ENCODE data around the gene LMF2. TPM values are rescaled to one million over a fixed set of nuclear protein-coding genes. Genes with fewer than 3 reads are reported as not detected.
A peak's percentile ranks its signal among the peaks of the same experiment; 100 is the strongest.

The LMF2 gene
- total and polyA plus RNA-seq, 7 experiments from 2014 or later = 15.0 to 133 (median 114) TPM

GRCh38 chr22:50526834-50527801 lies 19.6 kb upstream of the LMF2 start:
- Mint-ChIP-seq H3K36me3 (peaks cover 0 to 31% (median 0%) of the 10 kb centered on the region in 5 donors), H3K27ac (peak overlapping the region; percentile 57 to 90 (median 81)), H3K9me3 (no peaks in the 10 kb centered on the region), H3K27me3 (peaks cover 0 to 8% (median 0%) of the 10 kb centered on the region in 5 donors), H3K4me3 (peak overlapping the region; percentile 55 to 92 (median 68)), H3K4me1 (peaks cover 8 to 37% (median 26%) of the 10 kb centered on the region in 7 donors)
- peaks cover 0 to 18% (median 11%) of the 10 kb centered on the region in 3 experiments for H3K36me3 ChIP-seq (ENCODE audit: control insufficient read depth in 2 of 3, insufficient read depth in 3 of 3, low read length in 3 of 3)
- ChIA-PET CTCF (interaction anchor here (0.6 to 2.9 kb wide), 5 partner anchors 12 to 94 kb away, joined by 4 to 31 read pairs (median 6); no protein-coding TSS in a partner anchor), POLR2A (interaction anchor here (0.6 to 7.1 kb wide), 9 partner anchors 12 to 99 kb away, joined by 3 to 127 read pairs (median 6); partner anchors contain the start of genes KLHDC7B, LMF2 and NCAPH2)
- intact Hi-C loops (cut with micrococcal nuclease) = loop anchor here (1.0 to 5.0 kb wide), 9 partner anchors 12 to 335 kb away; partner anchors contain the start of genes HDAC10 (in 1 of the 2) and SYCE3 (in 1 of the 2)
- H3K27ac ChIP-seq (ENCODE audit: low read depth, low read length) = peak overlapping the region; percentile 87
- peak overlapping the region; percentile 77 for H3K4me3 ChIP-seq (ENCODE audit: low read length)
- no peaks in the 10 kb centered on the region for H3K9me3 ChIP-seq (ENCODE audit: control insufficient read depth in 2 of 3, low read length in 3 of 3)
- ATAC-seq = no peak
- peaks cover 14 to 23% of the 10 kb centered on the region in 2 donors for H3K4me1 ChIP-seq (ENCODE audit: control insufficient read depth in 2 of 2, insufficient read depth in 2 of 2, low read length in 2 of 2)
- DNase-seq = peak in 1 of 9 donors; percentile 24
- H3K27me3 ChIP-seq (ENCODE audit: control insufficient read depth in 2 of 2, insufficient read depth in 2 of 2, low read length in 2 of 2) = no peaks in the 10 kb centered on the region

- peaks cover 14 to 23% of the 10 kb centered on the region in 2 donors for H3K4me1 ChIP-seq (ENCODE audit: control insufficient read depth in 2 of 2, insufficient read depth in 2 of 2, low read length in 2 of 2)
- Mint-ChIP-seq H3K36me3 (peaks cover 0 to 30% (median 0%) of the 10 kb centered on the region in 5 donors), H3K27me3 (peaks cover 0 to 8% (median 0%) of the 10 kb centered on the region in 5 donors), H3K4me3 (peak overlapping the region; percentile 62 to 92 (median 76)), H3K4me1 (peaks cover 8 to 36% (median 26%) of the 10 kb centered on the region in 7 donors), H3K9me3 (no peaks in the 10 kb centered on the region), H3K27ac (peak overlapping the region in 7 of 9 donors; percentile 72 to 90 (median 86))
- peak overlapping the region; percentile 77 for H3K4me3 ChIP-seq (ENCODE audit: low read length)
- peak overlapping the region; percentile 87 for H3K27ac ChIP-seq (ENCODE audit: low read depth, low read length)
- intact Hi-C loops (cut with micrococcal nuclease) = loop anchor here (1.0 to 5.0 kb wide), 8 partner anchors 13 to 334 kb away; partner anchors contain the start of genes HDAC10 (in 1 of the 2) and SYCE3 (in 1 of the 2)
- ATAC-seq (peak; percentile 51), DNase-seq (peak; percentile 68 to 91 (median 82))
- H3K9me3 ChIP-seq (ENCODE audit: control insufficient read depth in 2 of 3, low read length in 3 of 3) = no peaks in the 10 kb centered on the region
- H3K27me3 ChIP-seq (ENCODE audit: control insufficient read depth in 2 of 2, insufficient read depth in 2 of 2, low read length in 2 of 2) = no peaks in the 10 kb centered on the region
- H3K36me3 ChIP-seq (ENCODE audit: control insufficient read depth in 2 of 3, insufficient read depth in 3 of 3, low read length in 3 of 3) = peaks cover 0 to 26% (median 11%) of the 10 kb centered on the region in 3 experiments
- POLR2A ChIA-PET = interaction anchor here (0.7 to 7.1 kb wide), 37 partner anchors 9 to 335 kb away, joined by 3 to 127 read pairs (median 6); partner anchors contain the start of genes ARSA, CHKB, CPT1B and HDAC10
- CTCF ChIA-PET = interaction anchor here (0.6 to 2.9 kb wide), 26 partner anchors 10 to 185 kb away, joined by 3 to 31 read pairs (median 5); partner anchors contain the start of genes ARSA, LMF2, NCAPH2 and SYCE3
Measured at GRCh38 chr22:50526108-50526833, 18.8 kb upstream of the LMF2 start.

- DNase-seq (peak in 1 of 9 donors; percentile 67), ATAC-seq (no peak)
- H3K4me1 Mint-ChIP-seq = peaks cover 8 to 33% (median 26%) of the 10 kb centered on the region in 7 donors
- peaks cover 0 to 30% (median 0%) of the 10 kb centered on the region in 5 donors for H3K36me3 Mint-ChIP-seq
- no peaks in the 10 kb centered on the region for H3K9me3 ChIP-seq (ENCODE audit: control insufficient read depth in 2 of 3, low read length in 3 of 3)
- H3K27ac Mint-ChIP-seq = peak overlapping the region in 7 of 9 donors; percentile 68 to 88 (median 86)
- peak overlapping the region; percentile 77 for H3K4me3 ChIP-seq (ENCODE audit: low read length)
- CTCF ChIA-PET = interaction anchor here (0.5 to 2.9 kb wide), 30 partner anchors 10 to 377 kb away, joined by 3 to 31 read pairs (median 5); partner anchors contain the start of genes ARSA, HDAC10, LMF2 and NCAPH2
- H3K4me3 Mint-ChIP-seq = peak overlapping the region; percentile 74 to 96 (median 86)
- peaks cover 0 to 6% (median 0%) of the 10 kb centered on the region in 5 donors for H3K27me3 Mint-ChIP-seq
- peaks cover 14 to 23% of the 10 kb centered on the region in 2 donors for H3K4me1 ChIP-seq (ENCODE audit: control insufficient read depth in 2 of 2, insufficient read depth in 2 of 2, low read length in 2 of 2)
- H3K27me3 ChIP-seq (ENCODE audit: control insufficient read depth in 2 of 2, insufficient read depth in 2 of 2, low read length in 2 of 2) = no peaks in the 10 kb centered on the region
- H3K27ac ChIP-seq (ENCODE audit: low read depth, low read length) = peak overlapping the region; percentile 87
- H3K9me3 Mint-ChIP-seq = no peaks in the 10 kb centered on the region
- intact Hi-C loops (cut with micrococcal nuclease) = loop anchor here (1.0 to 5.0 kb wide), 15 partner anchors 14 to 333 kb away; partner anchors contain the start of genes NCAPH2 (in 2 of the 2), SYCE3 (in 2 of the 2), CHKB (in 1 of the 2) and HDAC10 (in 1 of the 2)
- peaks cover 0 to 31% (median 11%) of the 10 kb centered on the region in 3 experiments for H3K36me3 ChIP-seq (ENCODE audit: control insufficient read depth in 2 of 3, insufficient read depth in 3 of 3, low read length in 3 of 3)
- POLR2A ChIA-PET = interaction anchor here (0.7 to 7.1 kb wide), 41 partner anchors 9 to 334 kb away, joined by 3 to 127 read pairs (median 6); partner anchors contain the start of genes ARSA, CHKB, CPT1B and HDAC10
Measured at GRCh38 chr22:50525858-50526107, 18.3 kb upstream of the LMF2 start.

- Histone ChIP-seq H3K36me3 (ENCODE audit: control insufficient read depth in 2 of 3, insufficient read depth in 3 of 3, low read length in 3 of 3) (peaks cover 0 to 32% (median 11%) of the 10 kb centered on the region in 3 experiments), H3K4me3 (ENCODE audit: low read length) (peak within 1 kb of the TSS; percentile 77), H3K27me3 (ENCODE audit: control insufficient read depth in 2 of 2, insufficient read depth in 2 of 2, low read length in 2 of 2) (no peaks in the 10 kb centered on the region), H3K4me1 (ENCODE audit: control insufficient read depth in 2 of 2, insufficient read depth in 2 of 2, low read length in 2 of 2) (peaks cover 14 to 18% of the 10 kb centered on the region in 2 donors), H3K27ac (ENCODE audit: low read depth, low read length) (peak within 1 kb of the TSS; percentile 87), H3K9me3 (ENCODE audit: control insufficient read depth in 2 of 3, low read length in 3 of 3) (no peaks in the 10 kb centered on the region)
- intact Hi-C loops (cut with micrococcal nuclease) = loop anchor here (1.0 to 5.0 kb wide), 11 partner anchors 17 to 333 kb away; partner anchors contain the start of genes NCAPH2 (in 2 of the 2), CHKB (in 1 of the 2), HDAC10 (in 1 of the 2) and PPP6R2 (in 1 of the 2)
- H3K4me3 Mint-ChIP-seq = peak within 1 kb of the TSS; percentile 77 to 96 (median 89)
- peak; percentile 77 for ATAC-seq
- H3K9me3 Mint-ChIP-seq = no peaks in the 10 kb centered on the region
- peaks cover 8 to 33% (median 26%) of the 10 kb centered on the region in 7 donors for H3K4me1 Mint-ChIP-seq
- CTCF ChIA-PET = interaction anchor here (0.5 to 2.9 kb wide), 30 partner anchors 11 to 377 kb away, joined by 3 to 31 read pairs (median 5); partner anchors contain the start of genes ARSA, HDAC10, LMF2 and NCAPH2
- POLR2A ChIA-PET = interaction anchor here (0.7 to 7.1 kb wide), 41 partner anchors 9 to 334 kb away, joined by 3 to 127 read pairs (median 6); partner anchors contain the start of genes ARSA, CHKB, CPT1B and HDAC10
- H3K36me3 Mint-ChIP-seq = peaks cover 0 to 30% (median 0%) of the 10 kb centered on the region in 5 donors
- peak; percentile 97 to 99 (median 98) for DNase-seq
- peaks cover 0 to 6% (median 0%) of the 10 kb centered on the region in 5 donors for H3K27me3 Mint-ChIP-seq
- H3K27ac Mint-ChIP-seq = peak within 1 kb of the TSS; percentile 78 to 93 (median 86)
Measured at GRCh38 chr22:50525104-50525857, 17.8 kb upstream of the LMF2 start, which contains the start of gene SCO2. TSS of gene SCO2 (minus strand) at chr22:50525598. CDS start at chr22:50524411, 1,187 bp downstream.

GRCh38 chr22:50524676-50525103 lies 17.2 kb upstream of the LMF2 start:
- no peak for ATAC-seq
- peak overlapping the region; percentile 77 to 96 (median 89) for H3K4me3 Mint-ChIP-seq
- POLR2A ChIA-PET = interaction anchor here (1.2 to 7.1 kb wide), 16 partner anchors 10 to 280 kb away, joined by 3 to 127 read pairs (median 16); partner anchors contain the start of genes CHKB, KLHDC7B, LMF2 and NCAPH2
- H3K9me3 Mint-ChIP-seq = no peaks in the 10 kb centered on the region
- peaks cover 8 to 33% (median 26%) of the 10 kb centered on the region in 7 donors for H3K4me1 Mint-ChIP-seq
- no peak for DNase-seq
- CTCF ChIA-PET = interaction anchor here (0.6 to 2.9 kb wide), 11 partner anchors 10 to 171 kb away, joined by 3 to 31 read pairs (median 13); partner anchors contain the start of genes LMF2 and NCAPH2
- intact Hi-C loops (cut with micrococcal nuclease) = loop anchor here (1.0 to 5.0 kb wide), 11 partner anchors 16 to 332 kb away; partner anchors contain the start of genes NCAPH2 (in 2 of the 2), CHKB (in 1 of the 2), HDAC10 (in 1 of the 2) and PPP6R2 (in 1 of the 2)
- H3K9me3 ChIP-seq (ENCODE audit: control insufficient read depth in 2 of 3, low read length in 3 of 3) = no peaks in the 10 kb centered on the region
- no peaks in the 10 kb centered on the region for H3K27me3 ChIP-seq (ENCODE audit: control insufficient read depth in 2 of 2, insufficient read depth in 2 of 2, low read length in 2 of 2)
- H3K36me3 ChIP-seq (ENCODE audit: control insufficient read depth in 2 of 3, insufficient read depth in 3 of 3, low read length in 3 of 3) = peaks cover 0 to 33% (median 11%) of the 10 kb centered on the region in 3 experiments
- peak overlapping the region; percentile 77 for H3K4me3 ChIP-seq (ENCODE audit: low read length)
- H3K4me1 ChIP-seq (ENCODE audit: control insufficient read depth in 2 of 2, insufficient read depth in 2 of 2, low read length in 2 of 2) = peaks cover 14 to 16% of the 10 kb centered on the region in 2 donors
- H3K27ac ChIP-seq (ENCODE audit: low read depth, low read length) = peak overlapping the region; percentile 87
- peak overlapping the region; percentile 74 to 93 (median 85) for H3K27ac Mint-ChIP-seq
- peaks cover 0 to 31% (median 0%) of the 10 kb centered on the region in 5 donors for H3K36me3 Mint-ChIP-seq
- H3K27me3 Mint-ChIP-seq = peaks cover 0 to 6% (median 0%) of the 10 kb centered on the region in 5 donors

All from naive thymus-derived CD4-positive, alpha-beta T cell (primary cell).